ENCODE results near the gene RERE. TPM values are rescaled to one million over a fixed set of nuclear protein-coding genes. Genes with fewer than 3 reads are reported as not detected.

The RERE gene
- total and polyA plus RNA-seq, 2 donors (not counting 3 experiments of a cell fraction or from before 2014, with no cell fraction given), result 14.1 to 113 TPM

DNA sequence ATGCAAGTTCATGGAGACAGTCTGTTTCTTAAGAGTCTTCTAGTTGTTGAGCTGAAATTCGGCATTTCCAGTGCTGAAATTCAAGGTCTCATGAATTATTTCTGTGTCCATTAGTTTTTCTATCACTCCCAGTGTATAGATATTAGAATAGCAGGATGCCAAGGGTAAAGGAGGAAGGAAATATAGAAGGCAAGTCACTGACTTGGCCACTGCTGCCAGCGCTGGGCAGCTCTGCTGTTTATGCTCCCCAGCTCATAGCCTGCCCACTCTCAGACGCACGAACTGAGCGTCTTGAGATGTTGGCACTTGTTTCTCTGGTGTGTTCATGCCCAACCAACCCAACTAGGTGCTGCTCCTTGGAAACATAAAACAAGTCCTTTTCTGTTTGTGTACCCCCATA lies 389.5 kb downstream of the RERE start:
- dilution Hi-C loops (cut with MboI; ENCODE audit: extremely low pct_ligation_motif_present, low sequenced_read_pairs), result no loop called here
- peaks cover 9% of the 10 kb centered on the region for H3K4me1 ChIP-seq (ENCODE audit: control insufficient read depth, extremely low read depth, insufficient read depth, low read length)
- CTCF ChIA-PET, result interaction anchor here (0.8 to 1.2 kb wide), 4 partner anchors 10 to 19 kb away, joined by 3 to 5 read pairs (median 3); no protein-coding TSS in a partner anchor

More for the DNA sequence above, 389.5 kb downstream of the RERE start:
- FAIRE-seq (no peak), DNase-seq (ENCODE audit: low read depth, low spot score) (no peak)
- H2AFZ ChIP-seq (ENCODE audit: low read depth, low read length), result no peak overlapping the region
- no peak overlapping the region for H3K4me3 ChIP-seq (replicated peaks in 1 of 3; ENCODE audit: insufficient read depth in 1 of 3, low read depth in 1 of 3, low read length in 3 of 3)
- H3K9me1 ChIP-seq (replicated peaks; ENCODE audit: control insufficient read depth, extremely low read depth, insufficient read depth, low read length), result no peaks in the 10 kb centered on the region
- no TSS peak for BruUV-seq (replicated peaks)
- TF ChIP-seq MYC (IDR thresholded peaks at IDR 0.05; ENCODE audit: low read depth, low read length) (no peak), POLR2A (IDR thresholded peaks at IDR 0.05; ENCODE audit: low read depth, low read length) (no peak), POLR2AphosphoS5 (IDR thresholded peaks at IDR 0.05; ENCODE audit: insufficient read depth, low read depth, low read length) (no peak), FOS (IDR thresholded peaks at IDR 0.05; ENCODE audit: borderline replicate concordance, insufficient read depth, low read length) (no peak), GATA2 (IDR thresholded peaks at IDR 0.05; ENCODE audit: insufficient read depth, insufficient read length, low read depth, low read length) (no peak), EZH2 (IDR thresholded peaks at IDR 0.05; ENCODE audit: borderline replicate concordance, low read depth, low read length, severe bottlenecking) (no peak), JUN (IDR thresholded peaks at IDR 0.05; ENCODE audit: borderline replicate concordance, insufficient read depth, insufficient read length, low read depth) (no peak)
- TF ChIP-seq, protein P1, sequence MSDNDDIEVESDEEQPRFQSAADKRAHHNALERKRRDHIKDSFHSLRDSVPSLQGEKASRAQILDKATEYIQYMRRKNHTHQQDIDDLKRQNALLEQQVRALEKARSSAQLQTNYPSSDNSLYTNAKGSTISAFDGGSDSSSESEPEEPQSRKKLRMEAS (IDR thresholded peaks at IDR 0.05; ENCODE audit: insufficient read depth, insufficient read length), result no peak
- TF ChIP-seq, protein P2, sequence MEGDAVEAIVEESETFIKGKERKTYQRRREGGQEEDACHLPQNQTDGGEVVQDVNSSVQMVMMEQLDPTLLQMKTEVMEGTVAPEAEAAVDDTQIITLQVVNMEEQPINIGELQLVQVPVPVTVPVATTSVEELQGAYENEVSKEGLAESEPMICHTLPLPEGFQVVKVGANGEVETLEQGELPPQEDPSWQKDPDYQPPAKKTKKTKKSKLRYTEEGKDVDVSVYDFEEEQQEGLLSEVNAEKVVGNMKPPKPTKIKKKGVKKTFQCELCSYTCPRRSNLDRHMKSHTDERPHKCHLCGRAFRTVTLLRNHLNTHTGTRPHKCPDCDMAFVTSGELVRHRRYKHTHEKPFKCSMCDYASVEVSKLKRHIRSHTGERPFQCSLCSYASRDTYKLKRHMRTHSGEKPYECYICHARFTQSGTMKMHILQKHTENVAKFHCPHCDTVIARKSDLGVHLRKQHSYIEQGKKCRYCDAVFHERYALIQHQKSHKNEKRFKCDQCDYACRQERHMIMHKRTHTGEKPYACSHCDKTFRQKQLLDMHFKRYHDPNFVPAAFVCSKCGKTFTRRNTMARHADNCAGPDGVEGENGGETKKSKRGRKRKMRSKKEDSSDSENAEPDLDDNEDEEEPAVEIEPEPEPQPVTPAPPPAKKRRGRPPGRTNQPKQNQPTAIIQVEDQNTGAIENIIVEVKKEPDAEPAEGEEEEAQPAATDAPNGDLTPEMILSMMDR (IDR thresholded peaks at IDR 0.05; ENCODE audit: extremely low read depth in 1 of 2, insufficient read depth in 1 of 2, low read depth in 1 of 2, low read length in 2 of 2), result no peak
- H3K27me3 ChIP-seq (ENCODE audit: control insufficient read depth in 2 of 2, insufficient read depth in 2 of 2, low read length in 2 of 2), result no peaks in the 10 kb centered on the region
- no peak overlapping the region for H3K4me2 ChIP-seq (ENCODE audit: insufficient read depth, low read length)
- no peak overlapping the region for H3K27ac ChIP-seq (ENCODE audit: insufficient read depth, low read depth, low read length)
- H3K9ac ChIP-seq (replicated peaks; ENCODE audit: extremely low read depth, insufficient read depth, low read length), result no peak overlapping the region
- H3K36me3 ChIP-seq (ENCODE audit: control insufficient read depth in 2 of 2, extremely low read depth in 1 of 2, insufficient read depth in 2 of 2, low read length in 2 of 2), result no peaks in the 10 kb centered on the region
- POLR2A ChIA-PET, result no interaction called here
- H4K20me1 ChIP-seq (replicated peaks; ENCODE audit: control insufficient read depth, extremely low read depth, insufficient read depth, low read length), result no peaks in the 10 kb centered on the region
- peaks cover 3% of the 10 kb centered on the region for H3K79me2 ChIP-seq (ENCODE audit: control insufficient read depth, insufficient read depth, low read length)
- no peaks in the 10 kb centered on the region for H3K9me3 ChIP-seq (replicated peaks; ENCODE audit: control insufficient read depth, insufficient read depth, low read length)
- intact Hi-C loops (cut with micrococcal nuclease), result loop anchor here (10.0 kb wide), 1 partner anchor 427 kb away; no protein-coding TSS in a partner anchor
